Stimulated activated CD8-positive, alpha-beta memory T cell treated with anti-CD3 and anti-CD28 coated beads, Interleukin-4, amount 100 ng/mL, for 24 hours (primary cell): ENCODE results near the gene KLHL30.

ENCODE experiments used
- DNase-seq: peaks from one replicate; pipeline ENCODE4 v3.0.0-alpha.2; 2020; ENCODE audit warnings: low read depth

The KLHL30 gene

DNA sequence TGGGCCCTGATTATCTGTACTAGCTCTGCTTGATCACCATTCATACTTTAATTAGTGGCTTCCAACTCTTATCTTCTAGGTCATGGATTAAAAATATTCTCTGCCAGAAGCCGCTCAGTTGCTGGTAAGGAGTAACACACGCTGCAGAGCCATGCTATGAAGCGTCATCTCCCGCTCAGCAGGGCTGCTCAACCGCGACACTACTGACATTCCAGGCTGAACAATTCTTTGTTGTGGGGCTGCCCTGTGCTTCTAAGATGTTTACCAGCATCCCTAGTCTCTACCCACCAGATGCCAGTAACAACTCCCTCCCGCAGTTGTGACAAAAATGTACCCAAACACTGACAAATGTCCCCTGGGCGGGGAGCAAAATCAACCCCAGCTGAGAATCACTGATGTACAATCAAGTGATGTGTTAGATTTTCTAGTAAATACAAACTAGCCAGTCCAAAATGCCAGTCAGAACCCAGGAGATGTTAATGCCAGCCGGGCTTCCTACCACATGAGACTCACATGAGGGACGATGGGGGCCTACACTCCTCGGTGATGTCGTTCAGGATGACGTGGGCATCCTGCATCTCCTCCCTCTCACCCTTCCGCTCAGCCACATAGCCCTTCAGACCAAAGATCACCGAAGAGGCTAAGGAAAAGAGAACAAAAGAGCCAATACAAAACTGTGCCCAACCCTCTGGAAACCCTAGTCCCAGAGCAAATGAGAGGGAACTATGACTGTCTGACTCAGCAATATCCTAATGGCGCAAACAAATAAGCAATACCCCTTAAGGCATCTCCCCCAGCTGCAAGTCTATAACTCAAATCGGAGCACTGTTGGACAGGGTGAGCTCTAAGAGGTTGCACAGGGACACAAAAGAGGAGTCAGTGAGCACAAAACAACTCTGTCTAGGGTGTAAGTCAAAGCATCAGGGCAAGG lies 49.4 kb downstream of the KLHL30 start:
- no peak for DNase-seq

DNA sequence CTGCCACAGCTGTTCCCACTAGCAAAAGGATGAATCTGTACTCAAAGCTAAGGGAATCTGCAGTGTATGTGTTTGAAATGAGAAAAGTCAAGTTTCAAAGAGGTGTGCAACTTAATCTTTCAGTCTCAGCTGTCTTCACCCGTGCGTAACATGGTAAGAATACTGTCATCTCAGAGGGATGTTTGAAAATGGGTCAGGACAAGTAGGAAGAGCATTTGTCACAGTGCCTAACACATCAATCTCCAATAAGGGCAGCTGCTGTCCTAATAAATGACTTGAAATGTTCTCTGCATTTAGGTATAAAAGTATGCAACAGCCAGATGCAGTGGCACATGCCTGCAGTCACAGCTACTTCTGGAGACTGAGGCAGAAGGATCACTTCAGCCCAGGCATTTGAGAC lies 52.0 kb downstream of the KLHL30 start:
- DNase-seq, result no peak
